RPMI8226 (cell line): ENCODE results near the gene FAM170B.

Source experiments
- DNase-seq: peaks from one replicate; pipeline ENCODE4 v3.0.0-alpha.2; 2015

Gene FAM170B

GRCh38 chr10:49133706-49134248, at the start of gene FAM170B:
TSS of gene FAM170B (minus strand) at chr10:49134021. CDS start at chr10:49133918, 103 bp downstream.
- DNase-seq, result no peak

- DNase-seq, result no peak
These were observed 49.0 kb upstream of the FAM170B start for GRCh38 chr10:49182776-49183175.

- DNase-seq, result no peak
These were observed 46.6 kb upstream of the FAM170B start for GRCh38 chr10:49180444-49180860.

- no peak for DNase-seq
These were observed 46.0 kb upstream of the FAM170B start for GRCh38 chr10:49179699-49180443.

- DNase-seq, result no peak
These were observed 45.0 kb upstream of the FAM170B start for GRCh38 chr10:49178489-49179471.

- DNase-seq, result no peak
These were observed 43.9 kb upstream of the FAM170B start for GRCh38 chr10:49177391-49178355.

GRCh38 chr10:49176310-49177268, 42.8 kb upstream of the FAM170B start:
- no peak for DNase-seq

GRCh38 chr10:49175587-49176309, 41.9 kb upstream of the FAM170B start:
- DNase-seq, result no peak

- DNase-seq, result no peak
These were observed 41.2 kb upstream of the FAM170B start for GRCh38 chr10:49174926-49175500.

- DNase-seq, result no peak
These were observed 40.6 kb upstream of the FAM170B start for GRCh38 chr10:49174261-49174925.

- DNase-seq, result no peak
These were observed 40.0 kb upstream of the FAM170B start for GRCh38 chr10:49173853-49174252.

- DNase-seq, result no peak
These were observed 39.5 kb upstream of the FAM170B start for GRCh38 chr10:49173201-49173772.

- DNase-seq, result no peak
These were observed 38.9 kb upstream of the FAM170B start for GRCh38 chr10:49172777-49173132.

- no peak for DNase-seq
These were observed 38.4 kb upstream of the FAM170B start for GRCh38 chr10:49172061-49172776.

GRCh38 chr10:49171326-49172060, 37.7 kb upstream of the FAM170B start:
- DNase-seq, result no peak

- no peak for DNase-seq
These were observed 37.0 kb upstream of the FAM170B start for GRCh38 chr10:49170632-49171325.

- no peak for DNase-seq
These were observed 36.0 kb upstream of the FAM170B start for GRCh38 chr10:49169776-49170175.
